Left ventricle myocardium inferior (tissue), 1 donor: ENCODE measurements around the gene C11orf24. TPM values are rescaled to one million over a fixed set of nuclear protein-coding genes. Genes with fewer than 3 reads are reported as not detected.

Experiments used
- DNase-seq: peaks from one replicate; pipeline ENCODE4 v3.0.0-alpha.2; 2020
- H3K27ac ChIP-seq: fragments of 200-600 bp; replicated peaks from 2 replicates; pipeline ENCODE4 v1.8.0; 2021
- H3K27me3 ChIP-seq: fragments of 200-600 bp; 2 replicates; pipeline ENCODE4 v1.8.0; 2021; ENCODE audit warnings: low read depth
- H3K36me3 ChIP-seq: fragments of 200-600 bp; 2 replicates; pipeline ENCODE4 v1.8.0; 2021
- H3K4me1 ChIP-seq: fragments of 200-600 bp; 2 replicates; pipeline ENCODE4 v1.8.0; 2021
- H3K4me3 ChIP-seq: fragments of 200-600 bp; 2 replicates; pipeline ENCODE4 v1.8.0; 2021; ENCODE audit warnings: mild to moderate bottlenecking, moderate library complexity
- H3K9me3 ChIP-seq: fragments of 200-600 bp; replicated peaks from 2 replicates; pipeline ENCODE4 v1.8.0; 2021
- intact Hi-C: fragments of 100-400 bp; cut with micrococcal nuclease; formaldehyde crosslinking; loops from one replicate; pipeline ENCODE4 v1.11.0; 2022
- total RNA-seq: library from RNA; stranded (reverse); fragmentation: NEBNext Ultra II Directional; extraction: Animal tissue kit (Norgen Biotek cat#: 25700); gene quantifications from one replicate; pipeline ENCODE4 v1.2.1, GENCODE V29; 2021
- TF ChIP-seq, protein P1 (sequence below): fragments of 200-600 bp; IDR thresholded peaks from 2 replicates; pipeline ENCODE4 v1.8.0; 2021; ENCODE audit warnings: antibody characterized with exemption, mild to moderate bottlenecking, borderline replicate concordance
- donor health status: DM: no; HTN: yes; CAD: no; lungs with severe emphysema.

C11orf24 gene
- total RNA-seq, 1 donor from 2014 or later = 28.6 TPM

DNA sequence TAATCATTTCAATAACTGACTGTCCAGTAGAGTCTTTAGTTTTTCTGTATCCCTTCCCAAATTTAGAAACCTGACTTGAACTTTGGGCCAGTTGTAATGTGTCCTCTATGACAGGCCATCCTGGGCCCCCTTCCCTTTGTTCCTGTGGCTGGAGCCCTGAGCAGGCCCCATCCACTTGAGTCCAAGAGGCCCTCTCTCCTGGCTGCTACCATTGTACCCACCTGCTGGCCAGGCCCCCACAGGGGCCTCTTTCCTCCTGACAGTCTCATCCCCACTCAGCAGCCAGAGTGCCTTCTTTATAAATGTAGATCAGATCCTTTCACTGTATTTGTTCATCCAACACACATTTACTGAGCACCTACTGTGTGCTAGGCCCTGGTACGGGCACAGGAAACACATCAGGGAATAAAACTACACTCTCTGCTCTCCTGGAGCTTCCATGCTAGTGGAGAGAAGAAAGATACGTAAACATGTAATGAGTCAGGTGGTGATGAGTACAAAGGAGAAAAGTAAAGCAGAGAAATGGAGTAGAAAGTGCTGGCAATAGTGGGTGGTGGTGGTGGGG, 37.9 kb upstream of the C11orf24 start:
- Histone ChIP-seq H3K4me3 (no peak overlapping the region), H3K27me3 (no peaks in the 10 kb centered on the region), H3K27ac (no peak overlapping the region), H3K4me1 (peaks cover 30% of the 10 kb centered on the region), H3K36me3 (no peaks in the 10 kb centered on the region), H3K9me3 (no peaks in the 10 kb centered on the region)
- no peak for DNase-seq
- TF ChIP-seq, protein P1, sequence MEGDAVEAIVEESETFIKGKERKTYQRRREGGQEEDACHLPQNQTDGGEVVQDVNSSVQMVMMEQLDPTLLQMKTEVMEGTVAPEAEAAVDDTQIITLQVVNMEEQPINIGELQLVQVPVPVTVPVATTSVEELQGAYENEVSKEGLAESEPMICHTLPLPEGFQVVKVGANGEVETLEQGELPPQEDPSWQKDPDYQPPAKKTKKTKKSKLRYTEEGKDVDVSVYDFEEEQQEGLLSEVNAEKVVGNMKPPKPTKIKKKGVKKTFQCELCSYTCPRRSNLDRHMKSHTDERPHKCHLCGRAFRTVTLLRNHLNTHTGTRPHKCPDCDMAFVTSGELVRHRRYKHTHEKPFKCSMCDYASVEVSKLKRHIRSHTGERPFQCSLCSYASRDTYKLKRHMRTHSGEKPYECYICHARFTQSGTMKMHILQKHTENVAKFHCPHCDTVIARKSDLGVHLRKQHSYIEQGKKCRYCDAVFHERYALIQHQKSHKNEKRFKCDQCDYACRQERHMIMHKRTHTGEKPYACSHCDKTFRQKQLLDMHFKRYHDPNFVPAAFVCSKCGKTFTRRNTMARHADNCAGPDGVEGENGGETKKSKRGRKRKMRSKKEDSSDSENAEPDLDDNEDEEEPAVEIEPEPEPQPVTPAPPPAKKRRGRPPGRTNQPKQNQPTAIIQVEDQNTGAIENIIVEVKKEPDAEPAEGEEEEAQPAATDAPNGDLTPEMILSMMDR = no peak
- intact Hi-C loops = loop anchor here (5.0 kb wide), 1 partner anchor 73 kb away; no protein-coding TSS in a partner anchor

DNA sequence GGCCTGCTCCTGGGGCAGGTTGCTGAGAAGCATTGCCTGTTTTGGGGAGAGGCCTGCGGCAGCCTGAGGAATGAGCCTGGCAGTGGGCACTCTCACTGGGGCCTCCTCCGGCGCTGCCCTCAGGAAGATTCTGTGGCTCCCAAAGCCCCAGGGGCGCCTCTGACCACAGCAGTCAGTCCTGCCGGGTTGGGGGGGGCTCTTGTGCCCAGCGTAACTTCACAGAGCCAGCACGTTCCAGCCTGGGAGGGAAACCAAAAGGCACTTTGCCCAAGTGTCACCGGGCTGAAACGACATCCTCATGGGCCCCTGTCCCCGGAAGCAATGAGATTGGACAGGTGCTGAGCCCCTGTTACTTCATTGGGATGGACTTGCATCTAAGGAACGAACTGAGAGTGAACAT, 36.3 kb upstream of the C11orf24 start:
- peak; percentile 53 for DNase-seq
- intact Hi-C loops = no loop called here

DNA sequence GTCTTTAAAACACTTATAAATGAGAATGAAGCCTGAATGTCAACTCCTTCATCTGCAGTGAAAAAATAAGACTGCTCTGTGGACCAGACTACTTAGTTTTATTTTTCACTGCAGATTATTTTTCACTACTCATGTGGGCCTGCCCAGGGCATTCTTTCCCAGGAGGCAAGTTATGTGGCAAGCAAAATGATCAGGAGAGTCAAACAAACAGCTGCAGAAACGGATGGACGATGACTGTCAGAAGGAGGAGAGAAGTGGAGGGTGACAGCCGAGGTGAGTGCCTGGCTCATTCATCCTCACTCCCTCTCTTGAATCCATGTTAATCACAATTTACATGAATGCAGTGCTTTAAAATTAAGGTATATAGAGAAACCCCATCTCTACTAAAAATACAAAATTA, 34.9 kb upstream of the C11orf24 start:
- no peak for DNase-seq
- H3K27me3 ChIP-seq = no peaks in the 10 kb centered on the region
- intact Hi-C loops = no loop called here
- no peaks in the 10 kb centered on the region for H3K9me3 ChIP-seq
- H3K27ac ChIP-seq = no peak overlapping the region
- TF ChIP-seq, protein P1 = no peak
- no peaks in the 10 kb centered on the region for H3K36me3 ChIP-seq
- peaks cover 8% of the 10 kb centered on the region for H3K4me1 ChIP-seq
- no peak overlapping the region for H3K4me3 ChIP-seq

More for the DNA sequence above, 36.3 kb upstream of the C11orf24 start:
- TF ChIP-seq, protein P1 = no peak
- Histone ChIP-seq H3K4me3 (no peak overlapping the region), H3K9me3 (no peaks in the 10 kb centered on the region), H3K27ac (peak overlapping the region; percentile 79), H3K27me3 (no peaks in the 10 kb centered on the region), H3K4me1 (peaks cover 14% of the 10 kb centered on the region), H3K36me3 (no peaks in the 10 kb centered on the region)

DNA sequence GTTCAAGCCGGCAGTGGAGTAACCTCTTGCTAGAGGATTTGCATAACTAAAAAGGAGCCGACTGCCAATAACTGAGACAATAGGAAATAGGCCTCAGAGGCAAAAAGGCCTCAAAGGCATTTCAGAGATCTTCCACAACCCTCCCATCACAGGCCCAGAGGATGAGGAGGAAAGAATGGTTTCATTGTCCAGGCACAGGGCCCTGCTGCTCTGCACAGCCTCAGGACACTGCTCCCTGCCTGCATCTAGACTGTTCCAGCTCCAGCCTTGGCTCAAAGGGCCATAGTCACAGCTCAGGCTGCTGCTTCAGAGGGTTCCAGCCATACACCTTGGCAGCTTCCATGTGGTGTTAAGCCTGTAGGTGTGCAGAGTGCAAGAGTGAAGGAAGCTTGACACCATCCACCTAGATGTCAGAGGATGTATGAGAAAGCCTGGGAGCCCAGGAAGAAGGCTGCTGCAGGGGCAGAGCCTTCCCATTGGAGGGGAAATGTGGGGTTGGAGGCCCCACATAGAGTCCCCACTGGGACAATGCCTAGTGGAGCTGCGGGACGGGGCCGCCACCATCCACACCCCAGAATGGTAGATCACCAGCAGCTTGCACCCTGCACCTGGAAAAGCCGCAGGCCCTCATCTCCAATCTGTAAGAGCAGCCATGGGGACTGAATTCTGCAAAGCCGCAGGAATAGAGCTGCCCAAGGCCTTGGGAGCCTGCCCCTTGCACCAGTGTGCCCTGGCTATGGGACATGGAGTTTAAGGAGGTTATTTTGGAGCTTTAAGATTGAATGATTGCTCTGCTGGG, 32.4 kb upstream of the C11orf24 start:
- Histone ChIP-seq H3K4me1 (peaks cover 8% of the 10 kb centered on the region), H3K9me3 (no peaks in the 10 kb centered on the region), H3K4me3 (no peak overlapping the region), H3K27ac (no peak overlapping the region), H3K27me3 (no peaks in the 10 kb centered on the region), H3K36me3 (no peaks in the 10 kb centered on the region)
- intact Hi-C loops = no loop called here
- no peak for DNase-seq
- TF ChIP-seq, protein P1 = no peak

DNA sequence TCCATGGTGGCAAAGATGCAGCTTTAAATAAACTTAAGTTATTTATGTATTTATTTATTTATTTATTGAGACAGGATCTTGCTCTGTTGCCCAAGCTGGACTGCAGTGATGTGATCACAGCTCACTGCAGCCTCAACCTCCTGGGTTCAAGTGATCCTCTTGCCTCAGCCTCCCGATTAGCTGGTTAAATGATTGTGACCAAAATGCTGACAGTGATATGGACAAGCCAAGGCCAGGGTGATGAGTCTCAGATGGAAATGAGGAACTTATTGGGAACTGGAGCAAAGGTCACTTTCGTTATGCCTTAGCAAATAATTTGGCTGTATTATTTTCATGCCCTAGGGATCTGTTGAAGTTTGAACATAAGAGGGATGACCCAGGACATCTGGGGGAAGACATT, 31.3 kb upstream of the C11orf24 start:
- no peaks in the 10 kb centered on the region for H3K9me3 ChIP-seq
- no peaks in the 10 kb centered on the region for H3K27me3 ChIP-seq
- no peaks in the 10 kb centered on the region for H3K36me3 ChIP-seq
- DNase-seq = no peak
- TF ChIP-seq, protein P1 = no peak
- H3K4me3 ChIP-seq = no peak overlapping the region
- H3K4me1 ChIP-seq = peaks cover 15% of the 10 kb centered on the region
- no peak overlapping the region for H3K27ac ChIP-seq
- intact Hi-C loops = no loop called here
